ENCODE results near the gene GTPBP4. TPM values are rescaled to one million over a fixed set of nuclear protein-coding genes. Genes with fewer than 3 reads are reported as not detected.

The GTPBP4 gene
- total RNA-seq, 1 donor from 2014 or later = 9.0 TPM

DNA sequence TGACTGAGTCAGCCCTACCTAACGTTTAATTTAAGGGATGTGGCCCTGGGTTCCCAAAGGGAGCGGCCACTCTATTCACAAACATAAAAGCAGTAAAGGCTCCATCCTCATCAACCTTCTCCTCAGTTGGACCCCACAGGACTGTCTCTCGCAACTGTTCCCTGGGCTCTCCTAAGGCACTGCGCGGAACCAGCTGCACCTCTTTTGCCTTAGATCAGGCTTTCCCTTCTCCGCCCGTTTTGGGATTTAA lies 689 bp upstream of the GTPBP4 start:
- no peaks in the 10 kb centered on the region for H3K27me3 ChIP-seq
- peak overlapping the region; percentile 86 to 94 for H3K27ac ChIP-seq
- intact Hi-C loops (cut with DNase I) = no loop called here
- peaks cover 8 to 17% of the 10 kb centered on the region in 2 donors for H3K4me1 ChIP-seq
- no peak for DNase-seq (ENCODE audit: low spot score in 2 of 2)
- H3K36me3 ChIP-seq = peaks cover 0 to 2% of the 10 kb centered on the region in 2 donors
- TF ChIP-seq, protein P1, sequence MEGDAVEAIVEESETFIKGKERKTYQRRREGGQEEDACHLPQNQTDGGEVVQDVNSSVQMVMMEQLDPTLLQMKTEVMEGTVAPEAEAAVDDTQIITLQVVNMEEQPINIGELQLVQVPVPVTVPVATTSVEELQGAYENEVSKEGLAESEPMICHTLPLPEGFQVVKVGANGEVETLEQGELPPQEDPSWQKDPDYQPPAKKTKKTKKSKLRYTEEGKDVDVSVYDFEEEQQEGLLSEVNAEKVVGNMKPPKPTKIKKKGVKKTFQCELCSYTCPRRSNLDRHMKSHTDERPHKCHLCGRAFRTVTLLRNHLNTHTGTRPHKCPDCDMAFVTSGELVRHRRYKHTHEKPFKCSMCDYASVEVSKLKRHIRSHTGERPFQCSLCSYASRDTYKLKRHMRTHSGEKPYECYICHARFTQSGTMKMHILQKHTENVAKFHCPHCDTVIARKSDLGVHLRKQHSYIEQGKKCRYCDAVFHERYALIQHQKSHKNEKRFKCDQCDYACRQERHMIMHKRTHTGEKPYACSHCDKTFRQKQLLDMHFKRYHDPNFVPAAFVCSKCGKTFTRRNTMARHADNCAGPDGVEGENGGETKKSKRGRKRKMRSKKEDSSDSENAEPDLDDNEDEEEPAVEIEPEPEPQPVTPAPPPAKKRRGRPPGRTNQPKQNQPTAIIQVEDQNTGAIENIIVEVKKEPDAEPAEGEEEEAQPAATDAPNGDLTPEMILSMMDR (IDR thresholded peaks at IDR 0.05) = no peak
- H3K9me3 ChIP-seq = no peaks in the 10 kb centered on the region
- H3K4me3 ChIP-seq = peak overlapping the region; percentile 88 to 94

DNA sequence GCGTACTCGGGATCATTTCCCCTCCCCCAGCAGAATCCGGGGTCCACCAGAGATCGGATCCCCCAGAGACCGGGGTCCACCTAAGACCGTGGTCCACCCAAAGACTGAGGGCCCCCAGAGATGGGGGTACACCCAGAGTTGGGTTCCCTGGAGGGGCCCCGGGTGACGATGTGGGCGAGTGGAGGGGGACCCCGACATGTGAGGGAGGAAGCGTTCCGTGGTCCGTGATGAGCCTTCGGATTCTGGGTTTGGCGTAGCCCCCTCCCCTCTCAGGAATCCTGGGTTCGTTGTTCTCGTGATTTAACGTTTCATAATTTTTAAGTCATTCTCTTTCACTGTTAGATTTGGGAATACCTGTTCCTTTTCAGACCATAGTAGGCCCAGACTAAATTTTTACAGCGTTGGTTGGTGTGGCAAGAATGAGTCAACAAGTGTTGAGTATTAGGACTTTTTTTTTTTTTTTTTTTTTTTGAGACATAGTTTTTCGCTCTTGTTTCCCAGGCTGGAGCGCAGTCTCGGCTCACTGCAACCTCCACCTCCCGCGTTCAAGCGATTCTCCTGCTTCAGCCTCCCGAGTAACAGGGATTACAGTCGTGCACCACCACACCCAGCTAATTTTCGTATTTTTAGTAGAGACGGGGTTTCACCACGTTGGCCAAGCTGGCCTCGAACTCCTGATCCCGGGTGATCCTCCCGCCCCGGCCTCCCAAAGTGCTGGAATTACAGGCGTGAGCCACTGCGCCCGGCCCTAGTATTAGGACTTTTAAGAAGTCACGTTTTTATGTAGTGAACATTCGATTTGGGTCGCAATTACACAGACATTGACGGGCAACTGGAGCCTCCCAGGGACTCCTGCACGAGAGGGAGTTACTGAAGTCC lies 672 bp downstream of the GTPBP4 start:
- Histone ChIP-seq H3K27me3 (no peaks in the 10 kb centered on the region), H3K27ac (peak overlapping the region; percentile 86 to 94), H3K4me1 (peaks cover 8 to 17% of the 10 kb centered on the region in 2 donors), H3K4me3 (peak overlapping the region; percentile 88 to 94), H3K9me3 (no peaks in the 10 kb centered on the region), H3K36me3 (peaks cover 7 to 16% of the 10 kb centered on the region in 2 donors)
- intact Hi-C loops (cut with DNase I) = loop anchor here (1.0 to 2.0 kb wide), 3 partner anchors 58 to 68 kb away; partner anchors contain the start of genes IDI1, LARP4B and WDR37
- DNase-seq (ENCODE audit: low spot score in 2 of 2) = no peak
- TF ChIP-seq, protein P1 (IDR thresholded peaks at IDR 0.05) = no peak

DNA sequence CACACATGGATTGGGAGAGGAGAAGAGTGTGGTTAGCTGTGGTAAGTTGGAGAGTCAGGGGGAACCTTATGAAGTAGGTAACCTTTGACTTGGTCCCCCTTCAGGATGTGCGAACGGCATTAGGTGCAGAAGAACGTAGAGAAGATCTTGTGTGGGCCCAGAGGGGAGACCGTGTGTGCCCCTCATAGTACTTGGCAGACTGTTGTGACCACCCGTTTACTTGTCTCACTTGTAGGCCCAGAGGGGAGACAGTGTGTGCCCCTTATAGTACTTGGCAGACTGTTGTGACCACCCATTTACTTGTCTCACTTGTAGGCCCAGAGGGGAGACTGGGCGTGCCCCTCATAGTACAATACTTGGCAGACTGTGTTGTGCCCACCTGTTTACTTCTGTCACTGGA lies 2.6 kb downstream of the GTPBP4 start:
- TF ChIP-seq, protein P1 (IDR thresholded peaks at IDR 0.05) = no peak
- Histone ChIP-seq H3K4me3 (no peak overlapping the region), H3K36me3 (peaks cover 24 to 34% of the 10 kb centered on the region in 2 donors), H3K9me3 (no peaks in the 10 kb centered on the region), H3K4me1 (peaks cover 8 to 17% of the 10 kb centered on the region in 2 donors), H3K27me3 (no peaks in the 10 kb centered on the region), H3K27ac (no peak overlapping the region)
- intact Hi-C loops (cut with DNase I) = no loop called here
- no peak for DNase-seq (ENCODE audit: low spot score in 2 of 2)

DNA sequence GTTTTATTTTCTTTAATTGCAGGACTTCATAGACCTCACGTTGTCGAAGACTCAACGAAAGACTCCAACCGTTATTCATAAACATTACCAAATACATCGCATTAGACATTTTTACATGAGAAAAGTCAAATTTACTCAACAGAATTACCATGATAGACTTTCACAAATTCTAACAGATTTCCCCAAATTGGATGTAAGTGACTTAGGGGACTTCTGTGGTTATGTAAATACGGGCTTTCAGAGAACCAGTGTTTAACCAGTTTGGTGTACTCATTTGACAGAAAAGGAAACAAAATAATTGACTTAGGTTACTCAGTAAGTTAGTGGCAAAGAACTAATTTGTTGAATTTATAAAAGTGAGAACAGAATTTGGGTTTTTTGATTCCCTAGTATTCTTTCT lies 4.2 kb downstream of the GTPBP4 start:
- no peaks in the 10 kb centered on the region for H3K9me3 ChIP-seq
- no peak overlapping the region for H3K27ac ChIP-seq
- no peak for DNase-seq (ENCODE audit: low spot score in 2 of 2)
- H3K27me3 ChIP-seq = no peaks in the 10 kb centered on the region
- peaks cover 40 to 47% of the 10 kb centered on the region in 2 donors for H3K36me3 ChIP-seq
- peaks cover 5 to 10% of the 10 kb centered on the region in 2 donors for H3K4me1 ChIP-seq
- TF ChIP-seq, protein P1 (IDR thresholded peaks at IDR 0.05) = no peak
- intact Hi-C loops (cut with DNase I) = no loop called here
- H3K4me3 ChIP-seq = no peak overlapping the region

DNA sequence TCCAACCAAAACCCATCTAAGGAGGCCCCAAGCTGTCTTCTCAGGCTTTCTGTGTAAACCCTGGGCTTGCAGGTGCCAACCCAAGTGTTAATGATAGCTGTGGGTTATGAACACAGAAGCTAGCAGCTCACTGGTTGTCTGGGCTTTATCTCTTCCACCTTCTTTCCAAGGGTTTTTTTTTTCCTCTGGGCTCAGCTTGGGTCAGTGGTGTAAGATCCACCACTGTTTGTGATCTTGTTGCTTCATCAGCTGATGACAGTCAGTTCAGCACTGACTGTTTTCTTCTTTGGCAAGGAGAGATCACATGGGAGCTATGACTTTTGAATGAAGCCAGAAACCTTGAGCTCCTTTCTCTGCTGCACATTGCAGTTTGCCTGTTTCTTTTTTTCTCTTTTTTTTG lies 4.6 kb downstream of the GTPBP4 start:
- Histone ChIP-seq H3K27ac (no peak overlapping the region), H3K4me1 (peaks cover 3 to 9% of the 10 kb centered on the region in 2 donors), H3K27me3 (no peaks in the 10 kb centered on the region), H3K4me3 (no peak overlapping the region), H3K36me3 (peaks cover 44 to 51% of the 10 kb centered on the region in 2 donors), H3K9me3 (no peaks in the 10 kb centered on the region)
- intact Hi-C loops (cut with DNase I) = no loop called here
- TF ChIP-seq, protein P1 (IDR thresholded peaks at IDR 0.05) = no peak
- no peak for DNase-seq (ENCODE audit: low spot score in 2 of 2)

All from ascending aorta (tissue), 2 donors.